ENCODE results near the gene SEL1L3.
"Not testable (repeated sequence)": the region's sequence is repeated elsewhere in the genome, so short reads cannot be mapped to it uniquely, and the experiment has no call there.

SEL1L3 gene

GRCh38 chr4:25879991-25880651, 17.3 kb upstream of the SEL1L3 start:
- DNase-seq (ENCODE audit: low read depth, low spot score), result no peak

- no peak for DNase-seq (ENCODE audit: low read depth, low spot score)
Observed at GRCh38 chr4:25879587-25879986, 16.8 kb upstream of the SEL1L3 start.

- no peak for DNase-seq (ENCODE audit: low read depth, low spot score)
Observed at GRCh38 chr4:25879091-25879584, 16.4 kb upstream of the SEL1L3 start.

GRCh38 chr4:25878676-25879075, 15.9 kb upstream of the SEL1L3 start:
- DNase-seq (ENCODE audit: low read depth, low spot score), result no peak

GRCh38 chr4:25875281-25875745, 12.5 kb upstream of the SEL1L3 start:
- no peak for DNase-seq (ENCODE audit: low read depth, low spot score)

- DNase-seq (ENCODE audit: low read depth, low spot score), result no peak
Observed at GRCh38 chr4:25874655-25875054, 11.9 kb upstream of the SEL1L3 start.

- DNase-seq (ENCODE audit: low read depth, low spot score), result no peak
Observed at GRCh38 chr4:25873632-25874129, 10.9 kb upstream of the SEL1L3 start.

GRCh38 chr4:25872851-25873631, 10.3 kb upstream of the SEL1L3 start:
- DNase-seq (ENCODE audit: low read depth, low spot score), result no peak

- DNase-seq (ENCODE audit: low read depth, low spot score), result no peak
Observed at GRCh38 chr4:25870081-25870480, 7.3 kb upstream of the SEL1L3 start.

- no peak for DNase-seq (ENCODE audit: low read depth, low spot score)
Observed at GRCh38 chr4:25867781-25868294, 5.0 kb upstream of the SEL1L3 start.

GRCh38 chr4:25866401-25866800, 3.6 kb upstream of the SEL1L3 start:
- not testable (repeated sequence) for DNase-seq (ENCODE audit: low read depth, low spot score)

GRCh38 chr4:25865586-25865985, 2.8 kb upstream of the SEL1L3 start:
- DNase-seq (ENCODE audit: low read depth, low spot score), result no peak

- DNase-seq (ENCODE audit: low read depth, low spot score), result no peak
Observed at GRCh38 chr4:25863831-25864418, 1.1 kb upstream of the SEL1L3 start.

- no peak for DNase-seq (ENCODE audit: low read depth, low spot score)
Observed at GRCh38 chr4:25863347-25863784, 578 bp upstream of the SEL1L3 start.

GRCh38 chr4:25861951-25862410, 807 bp downstream of the SEL1L3 start:
- DNase-seq (ENCODE audit: low read depth, low spot score), result no peak

- DNase-seq (ENCODE audit: low read depth, low spot score), result no peak
Observed at GRCh38 chr4:25861280-25861950, 1.4 kb downstream of the SEL1L3 start.

- DNase-seq (ENCODE audit: low read depth, low spot score), result no peak
Observed at GRCh38 chr4:25860586-25861279, 2.1 kb downstream of the SEL1L3 start.

GRCh38 chr4:25859429-25860148, 3.2 kb downstream of the SEL1L3 start:
- DNase-seq (ENCODE audit: low read depth, low spot score), result no peak

GRCh38 chr4:25857851-25858400, 4.9 kb downstream of the SEL1L3 start:
- no peak for DNase-seq (ENCODE audit: low read depth, low spot score)

GRCh38 chr4:25857403-25857802, 5.4 kb downstream of the SEL1L3 start:
- DNase-seq (ENCODE audit: low read depth, low spot score), result no peak

Measured in activated naive CD8-positive, alpha-beta T cell treated with anti-CD3 and anti-CD28 coated beads, Interleukin-2, amount 50 U/mL, for 16 hours (primary cell).